Pancreas (tissue), 10 donors: ENCODE measurements around the gene GPR108. TPM values are rescaled to one million over a fixed set of nuclear protein-coding genes. Genes with fewer than 3 reads are reported as not detected.

Experiments used
- ATAC-seq, 4 donors: fragments of 200-7000 bp; cut with Tn5 transposase; one replicate each; pipeline versions ENCODE4 v1.8.0 to v1.9.1; 2020; ENCODE audit warnings: mild to moderate bottlenecking in 4 of 4, moderate library complexity in 4 of 4
- DNase-seq, 6 donors: peaks; one replicate each; pipeline ENCODE4 v3.0.0-alpha.2; 2020
- FAIRE-seq: peaks from 2 replicates; lab custom pipeline; 2012; peaks lifted over from hg19 to GRCh38; lab: Jason Lieb, UNC
- H3K27ac ChIP-seq, 4 donors: fragments of 200-600 bp; sonication (generic); 1 replicate in 3 of 4; 2 replicates in 1 of 4; pipeline versions ENCODE4 v1.5.0 to v1.8.0; 2020
- H3K27me3 ChIP-seq, 4 donors: fragments of 200-600 bp; one replicate each; pipeline ENCODE4 v1.8.0; 2021
- H3K36me3 ChIP-seq, 3 donors: fragments of 200-600 bp; sonication (generic) in 1 of 3; one replicate each; pipeline versions ENCODE4 v1.5.0 to v1.8.0; 2020 to 2021
- H3K4me1 ChIP-seq, 3 donors: fragments of 200-600 bp; one replicate each; pipeline ENCODE4 v1.8.0; 2021
- H3K4me3 ChIP-seq, 4 donors: fragments of 200-600 bp; sonication (generic) in 2 of 4; one replicate each; pipeline versions ENCODE4 v1.5.0 to v1.8.0; 2020 to 2021
- H3K9me3 ChIP-seq, 4 donors: fragments of 200-600 bp; one replicate each; pipeline ENCODE4 v1.8.0; 2021
- CTCF ChIP-seq, 4 donors: fragments of 200-600 bp; sonication (generic) in 3 of 4; IDR thresholded peaks; one replicate each; pipeline versions ENCODE4 v1.5.0 to v1.8.0; 2021; ENCODE audit warnings: antibody characterized with exemption in 4 of 4
- WGBS, 2 donors: extraction: QIAGEN DNeasy Blood & Tissue Kit; methylation state at CpG; one replicate each; pipeline ENCODE4 v1.1.7; 2013; 5-methylcytosine and 5-hydroxymethylcytosine counted together
- intact Hi-C, 3 donors: fragments of 100-400 bp; cut with DNase I; formaldehyde crosslinking; loops; one replicate each; pipeline versions ENCODE4 v1.11.1 to v1.14.2; 2022
- polyA plus RNA-seq, 2 donors: library from polyadenylated mRNA; stranded (reverse); fragments of 200-250 nt; gene quantifications; one replicate each; pipeline ENCODE4 v1.2.3, GENCODE V29; 2013
- total RNA-seq, 6 donors: library from RNA; stranded (reverse); fragmentation: NEBNext Ultra II Directional in 4 of 6; extraction: Animal tissue kit (Norgen Biotek cat#: 25700) in 4 of 6; gene quantifications; one replicate each; pipeline versions ENCODE4 v1.2.1 to v1.2.4, GENCODE V29; 2021 to 2023
- donor health status: healthy with polysubstance abuse.
- donor health status: DM: no; HTN: no; CAD: no; lungs with moderate emphysema.
- donor health status: DM: no; HTN: no; CAD: no.
- donor health status: control.
- donor health status: control.
- donor health status: Bipolar disorder and iron deficiency.
- donor health status: DM: yes; HTN: yes; CAD: no.
- donor health status: DM: no; HTN: no; CAD: no.
- donor health status: DM: no; HTN: no; CAD: no.
- donor health status: DM: yes; HTN: yes; CAD: no.

The GPR108 gene
- total and polyA plus RNA-seq, 8 donors = 46.1 to 154 (median 54.0) TPM

- Histone ChIP-seq H3K4me1 (peaks cover 0 to 9% (median 0%) of the 10 kb centered on the region in 3 donors), H3K9me3 (no peaks in the 10 kb centered on the region), H3K27me3 (no peaks in the 10 kb centered on the region), H3K27ac (peak overlapping the region; percentile 35 to 60 (median 50)), H3K36me3 (peaks cover 0 to 30% (median 18%) of the 10 kb centered on the region in 3 donors), H3K4me3 (no peak overlapping the region)
- FAIRE-seq (no peak), ATAC-seq (peak; percentile 53 to 71 (median 62)), DNase-seq (peak; percentile 71 to 82 (median 78))
- TF ChIP-seq CTCF (IDR thresholded peaks at IDR 0.05) = no peak
- 49 to 61% methylated on average over 41 of the region's 41 CpGs for WGBS, 2 donors
- intact Hi-C loops = no loop called here
Observed at GRCh38 chr19:6744381-6745301, 7.3 kb upstream of the GPR108 start.

GRCh38 chr19:6743714-6744380 is 6.5 kb upstream of the GPR108 start:
- 91 to 94% methylated on average over 15 of the region's 15 CpGs for WGBS, 2 donors
- Histone ChIP-seq H3K4me1 (peaks cover 3 to 12% (median 3%) of the 10 kb centered on the region in 3 donors), H3K4me3 (no peak overlapping the region)

GRCh38 chr19:6743066-6743465 is 5.7 kb upstream of the GPR108 start:
- Histone ChIP-seq H3K4me1 (peaks cover 10 to 20% (median 11%) of the 10 kb centered on the region in 3 donors), H3K27me3 (no peaks in the 10 kb centered on the region), H3K9me3 (no peaks in the 10 kb centered on the region), H3K27ac (no peak overlapping the region), H3K4me3 (no peak overlapping the region), H3K36me3 (peaks cover 0 to 20% (median 15%) of the 10 kb centered on the region in 3 donors)
- TF ChIP-seq CTCF (IDR thresholded peaks at IDR 0.05) = no peak
- intact Hi-C loops = no loop called here
- ATAC-seq (no peak), DNase-seq (no peak), FAIRE-seq (no peak)
- 80 to 82% methylated on average over 7 of the region's 7 CpGs for WGBS, 2 donors

More at GRCh38 chr19:6743714-6744380, 6.5 kb upstream of the GPR108 start:
- Histone ChIP-seq H3K27ac (peak overlapping the region; percentile 35 to 60 (median 50)), H3K36me3 (peaks cover 0 to 24% (median 18%) of the 10 kb centered on the region in 3 donors), H3K9me3 (no peaks in the 10 kb centered on the region), H3K27me3 (no peaks in the 10 kb centered on the region)
- FAIRE-seq (no peak), DNase-seq (no peak), ATAC-seq (no peak)
- intact Hi-C loops = no loop called here
- no peak for TF ChIP-seq CTCF (IDR thresholded peaks at IDR 0.05)

- peak; percentile 54 to 87 (median 67) for DNase-seq
- Histone ChIP-seq H3K4me1 (peaks cover 12 to 26% (median 13%) of the 10 kb centered on the region in 3 donors), H3K4me3 (peak overlapping the region; percentile 66 to 91 (median 80)), H3K9me3 (no peaks in the 10 kb centered on the region), H3K27ac (peak overlapping the region; percentile 8 to 77 (median 44)), H3K27me3 (no peaks in the 10 kb centered on the region), H3K36me3 (no peaks in the 10 kb centered on the region)
- 1 to 2% methylated on average over 46 of the region's 46 CpGs for WGBS, 2 donors
- intact Hi-C loops = no loop called here
- no peak for TF ChIP-seq CTCF (IDR thresholded peaks at IDR 0.05)
- no peak for ATAC-seq
- FAIRE-seq = no peak
Observed at GRCh38 chr19:6740589-6741343, 3.4 kb upstream of the GPR108 start.
